Measurements from ENCODE around the gene ELMO1. TPM values are rescaled to one million over a fixed set of nuclear protein-coding genes. Genes with fewer than 3 reads are reported as not detected.

ELMO1 gene
- total and polyA plus RNA-seq, 10 of the 15 experiments (the other 5 are each of a cell fraction or from before 2014, with no cell fraction given) = 22.6 to 85.9 (median 56.6) TPM

- no peak overlapping the region for H3K4me3 ChIP-seq
- no TSS peak for BruUV-seq (replicated peaks)
- H3K9me3 ChIP-seq (replicated peaks; ENCODE audit: control insufficient read depth, insufficient read depth, low read length) = no peaks in the 10 kb centered on the region
- DNase-seq (ENCODE audit: low read depth, low spot score) (no peak), FAIRE-seq (no peak), ATAC-seq (no peak)
- no peak overlapping the region for H3K27ac ChIP-seq (ENCODE audit: control insufficient read depth, insufficient read depth)
- ChIA-PET POLR2A (no interaction called here), CTCF (interaction anchor here (0.6 to 5.8 kb wide), 6 partner anchors 17 to 597 kb away, joined by 3 to 75 read pairs (median 6); no protein-coding TSS in a partner anchor), RAD21 (ENCODE audit: unreplicated experiment) (interaction anchor here (1.4 to 3.8 kb wide), 2 partner anchors 115 to 259 kb away, joined by 10 to 44 read pairs; no protein-coding TSS in a partner anchor), SMC1A (ENCODE audit: uncharacterized antibody, unreplicated experiment) (interaction anchor here (1.0 to 4.7 kb wide), 4 partner anchors 9 to 257 kb away, joined by 3 to 51 read pairs (median 3); no protein-coding TSS in a partner anchor)
- in situ Hi-C loops (cut with MboI) (loop anchor here (10.0 kb wide), 2 partner anchors 118 to 598 kb away; no protein-coding TSS in a partner anchor), intact Hi-C loops (cut with micrococcal nuclease; ENCODE audit: unreplicated experiment) (loop anchor here (10.0 kb wide), 1 partner anchor 258 kb away; no protein-coding TSS in a partner anchor)
- H4K20me1 ChIP-seq (ENCODE audit: control insufficient read depth, insufficient read depth) = no peaks in the 10 kb centered on the region
- no peaks in the 10 kb centered on the region for H3K79me2 ChIP-seq (ENCODE audit: control insufficient read depth, insufficient read depth, low read length)
- H3K4me2 ChIP-seq (ENCODE audit: control insufficient read depth, insufficient read depth) = no peak overlapping the region
- no peak for TF ChIP-seq NFYB (IDR thresholded peaks at IDR 0.05; ENCODE audit: insufficient read depth, low read depth, low read length)
- no peak for TF ChIP-seq CUX1 (IDR thresholded peaks at IDR 0.05; ENCODE audit: insufficient replicate concordance, low read depth, low read length)
- no peak for TF ChIP-seq BCL3 (IDR thresholded peaks at IDR 0.05; ENCODE audit: borderline replicate concordance, insufficient read depth, low read depth, low read length, poor library complexity, severe bottlenecking)
- TF ChIP-seq ASH2L (IDR thresholded peaks at IDR 0.05; ENCODE audit: borderline replicate concordance, low read depth) = no peak
- no peak for TF ChIP-seq POLR2AphosphoS5 (IDR thresholded peaks at IDR 0.05; ENCODE audit: low read length)
- no peak for TF ChIP-seq SKIL (IDR thresholded peaks at IDR 0.05; ENCODE audit: low read depth, poor library complexity, severe bottlenecking)
- TF ChIP-seq SUZ12 (IDR thresholded peaks at IDR 0.05; ENCODE audit: unreplicated experiment) = no peak
- no peak for TF ChIP-seq MTA3 (IDR thresholded peaks at IDR 0.05; ENCODE audit: borderline replicate concordance, low read length)
- TF ChIP-seq RELB (IDR thresholded peaks at IDR 0.05; ENCODE audit: low read depth) = no peak
- TF ChIP-seq TAF1 (IDR thresholded peaks at IDR 0.05; ENCODE audit: borderline replicate concordance, low read depth, low read length) = no peak
- TF ChIP-seq USF2 (IDR thresholded peaks at IDR 0.05; ENCODE audit: borderline replicate concordance, low read depth, low read length) = no peak
- no peaks in the 10 kb centered on the region; a peak in 3 of 4 replicates for H3K36me3 ChIP-seq (ENCODE audit: control insufficient read depth in 2 of 2, insufficient read depth in 2 of 2, low read length in 1 of 2)
- 100% methylated on average over 1 of the region's 1 CpG for WGBS (ENCODE audit: insufficient coverage, insufficient replicate concordance, low lambda C conversion rate, missing lambda C conversion rate)
- H2AFZ ChIP-seq (ENCODE audit: control insufficient read depth, low read depth, low read length) = no peak overlapping the region
- H3K9ac ChIP-seq (ENCODE audit: control insufficient read depth, insufficient read depth, low read length) = no peak overlapping the region
- no peaks in the 10 kb centered on the region for H3K4me1 ChIP-seq (ENCODE audit: control insufficient read depth, insufficient read depth, low read length)
- no peaks in the 10 kb centered on the region for H3K27me3 ChIP-seq (replicated peaks in 1 of 2; ENCODE audit: control insufficient read depth in 2 of 2, insufficient read depth in 2 of 2, low read length in 1 of 2)
Measured at GRCh38 chr7:37236906-37237305, 211.8 kb downstream of the ELMO1 start.

Measured in GM12878 (cell line).